Measurements from ENCODE around the gene SLC40A1. TPM values are rescaled to one million over a fixed set of nuclear protein-coding genes. Genes with fewer than 3 reads are reported as not detected.

SLC40A1 gene
- total and polyA plus RNA-seq, 7 donors, result 34.9 to 280 (median 52.1) TPM

DNA sequence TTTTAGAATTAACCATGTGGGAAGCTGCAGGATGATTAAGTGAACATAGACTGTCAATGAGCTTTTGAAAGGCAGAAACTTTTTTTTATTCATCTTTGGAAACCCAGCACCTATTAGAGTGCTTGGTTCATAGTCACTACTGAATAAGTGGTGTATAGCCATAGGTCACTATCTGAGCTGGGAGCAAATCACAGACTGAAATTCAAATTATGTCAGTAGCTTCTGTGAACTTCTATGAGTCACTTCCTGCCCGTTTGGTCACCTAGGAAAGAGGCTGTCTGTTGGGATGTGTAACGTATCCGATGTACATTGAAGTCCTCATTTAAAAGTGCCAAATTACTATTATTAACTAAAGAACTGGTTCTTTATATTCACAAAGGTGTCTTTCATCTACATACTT is 20.5 kb upstream of the SLC40A1 start:
- no peaks in the 10 kb centered on the region for H3K36me3 ChIP-seq
- no peak for DNase-seq
- no peaks in the 10 kb centered on the region for H3K4me1 ChIP-seq
- intact Hi-C loops (cut with DNase I), result no loop called here
- H3K9me3 ChIP-seq, result no peaks in the 10 kb centered on the region
- H3K27ac ChIP-seq, result no peak overlapping the region
- TF ChIP-seq, protein P1, sequence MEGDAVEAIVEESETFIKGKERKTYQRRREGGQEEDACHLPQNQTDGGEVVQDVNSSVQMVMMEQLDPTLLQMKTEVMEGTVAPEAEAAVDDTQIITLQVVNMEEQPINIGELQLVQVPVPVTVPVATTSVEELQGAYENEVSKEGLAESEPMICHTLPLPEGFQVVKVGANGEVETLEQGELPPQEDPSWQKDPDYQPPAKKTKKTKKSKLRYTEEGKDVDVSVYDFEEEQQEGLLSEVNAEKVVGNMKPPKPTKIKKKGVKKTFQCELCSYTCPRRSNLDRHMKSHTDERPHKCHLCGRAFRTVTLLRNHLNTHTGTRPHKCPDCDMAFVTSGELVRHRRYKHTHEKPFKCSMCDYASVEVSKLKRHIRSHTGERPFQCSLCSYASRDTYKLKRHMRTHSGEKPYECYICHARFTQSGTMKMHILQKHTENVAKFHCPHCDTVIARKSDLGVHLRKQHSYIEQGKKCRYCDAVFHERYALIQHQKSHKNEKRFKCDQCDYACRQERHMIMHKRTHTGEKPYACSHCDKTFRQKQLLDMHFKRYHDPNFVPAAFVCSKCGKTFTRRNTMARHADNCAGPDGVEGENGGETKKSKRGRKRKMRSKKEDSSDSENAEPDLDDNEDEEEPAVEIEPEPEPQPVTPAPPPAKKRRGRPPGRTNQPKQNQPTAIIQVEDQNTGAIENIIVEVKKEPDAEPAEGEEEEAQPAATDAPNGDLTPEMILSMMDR (IDR thresholded peaks at IDR 0.05), result no peak
- no peak for TF ChIP-seq EP300 (IDR thresholded peaks at IDR 0.05)
- no peak for TF ChIP-seq POLR2AphosphoS5 (IDR thresholded peaks at IDR 0.05)
- TF ChIP-seq POLR2A (IDR thresholded peaks at IDR 0.05), result no peak
- H3K4me3 ChIP-seq, result no peak overlapping the region
- WGBS, 2 donors, result 76 to 77% methylated on average over 3 of the region's 3 CpGs
- no peaks in the 10 kb centered on the region for H3K27me3 ChIP-seq

DNA sequence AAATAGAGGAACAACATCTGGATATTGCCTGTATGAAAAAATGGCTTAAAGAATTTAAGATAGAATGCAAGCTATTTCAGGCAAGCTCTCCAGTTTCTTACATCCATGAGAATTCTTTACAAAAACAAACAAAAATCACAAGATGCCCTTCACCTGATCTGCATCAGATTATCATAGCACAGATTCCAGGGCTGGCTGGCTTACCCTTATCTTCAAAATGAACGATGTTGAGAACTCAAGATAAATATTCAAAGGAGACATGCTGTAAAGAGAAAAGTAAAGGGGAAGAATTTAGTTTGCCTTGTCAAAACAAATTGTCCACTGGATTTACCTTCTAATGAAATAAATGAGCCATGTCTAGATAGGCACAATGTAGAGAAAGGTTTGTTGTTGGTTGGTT is 18.7 kb upstream of the SLC40A1 start:
- TF ChIP-seq EP300 (IDR thresholded peaks at IDR 0.05), result no peak
- TF ChIP-seq POLR2AphosphoS5 (IDR thresholded peaks at IDR 0.05), result no peak
- TF ChIP-seq, protein P1 (IDR thresholded peaks at IDR 0.05), result no peak
- TF ChIP-seq POLR2A (IDR thresholded peaks at IDR 0.05), result no peak
- Histone ChIP-seq H3K4me3 (no peak overlapping the region), H3K27me3 (no peaks in the 10 kb centered on the region), H3K9me3 (no peaks in the 10 kb centered on the region), H3K27ac (no peak overlapping the region), H3K4me1 (no peaks in the 10 kb centered on the region), H3K36me3 (no peaks in the 10 kb centered on the region)
- intact Hi-C loops (cut with DNase I), result no loop called here
- WGBS, 2 donors, result 20 to 60% methylated on average over 1 of the region's 1 CpG
- no peak for DNase-seq

DNA sequence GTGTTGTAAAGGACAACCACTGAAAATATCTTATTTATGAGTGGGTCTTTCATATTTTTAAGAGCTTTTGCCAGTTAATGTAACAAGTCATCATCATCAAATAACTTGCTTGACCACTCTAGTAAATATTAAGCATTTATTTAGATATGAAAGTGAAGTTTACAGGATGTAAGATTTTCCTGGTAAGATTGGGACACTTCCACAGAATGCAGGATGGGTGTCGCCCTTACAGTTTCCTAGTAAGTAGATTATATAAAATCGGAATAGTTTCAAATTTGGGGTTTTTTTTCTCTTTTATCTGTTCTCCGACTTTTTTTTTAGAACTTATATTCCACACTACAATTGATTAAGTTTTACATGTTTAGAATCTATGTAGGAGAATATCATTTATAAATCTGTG is 14.8 kb upstream of the SLC40A1 start:
- Histone ChIP-seq H3K27ac (no peak overlapping the region), H3K9me3 (no peaks in the 10 kb centered on the region), H3K27me3 (no peaks in the 10 kb centered on the region), H3K4me1 (no peaks in the 10 kb centered on the region), H3K36me3 (no peaks in the 10 kb centered on the region), H3K4me3 (no peak overlapping the region)
- no peak for DNase-seq
- WGBS, 2 donors, result 86 to 88% methylated on average over 3 of the region's 3 CpGs
- intact Hi-C loops (cut with DNase I), result no loop called here
- no peak for TF ChIP-seq EP300 (IDR thresholded peaks at IDR 0.05)
- TF ChIP-seq POLR2A (IDR thresholded peaks at IDR 0.05), result no peak
- TF ChIP-seq POLR2AphosphoS5 (IDR thresholded peaks at IDR 0.05), result no peak

DNA sequence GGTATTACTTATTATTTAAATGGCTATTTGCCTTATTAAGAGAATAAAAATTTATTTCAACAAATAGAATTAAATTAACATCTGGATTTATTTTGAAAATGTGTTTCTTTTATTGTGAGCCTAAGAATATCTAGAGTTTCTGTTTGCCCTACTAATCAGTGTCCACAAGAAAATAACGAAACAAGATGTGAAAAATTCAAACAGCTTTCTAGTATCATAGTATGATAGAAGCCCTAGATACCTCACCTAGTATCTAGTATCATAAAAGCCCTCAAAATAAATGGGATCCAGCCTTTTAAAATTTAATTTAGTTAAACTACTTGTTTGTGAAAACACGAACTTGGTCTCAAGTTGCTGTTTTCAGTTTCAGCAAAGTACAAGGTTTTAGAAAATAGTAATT is 13.7 kb upstream of the SLC40A1 start:
- intact Hi-C loops (cut with DNase I), result no loop called here
- TF ChIP-seq POLR2A (IDR thresholded peaks at IDR 0.05), result no peak
- TF ChIP-seq, protein P1 (IDR thresholded peaks at IDR 0.05), result no peak
- no peak for TF ChIP-seq POLR2AphosphoS5 (IDR thresholded peaks at IDR 0.05)
- no peak for TF ChIP-seq EP300 (IDR thresholded peaks at IDR 0.05)
- Histone ChIP-seq H3K27ac (no peak overlapping the region), H3K27me3 (no peaks in the 10 kb centered on the region), H3K4me1 (no peaks in the 10 kb centered on the region), H3K4me3 (no peak overlapping the region), H3K9me3 (no peaks in the 10 kb centered on the region), H3K36me3 (no peaks in the 10 kb centered on the region)
- WGBS, 2 donors, result 91 to 95% methylated on average over 2 of the region's 2 CpGs
- DNase-seq, result no peak

DNA sequence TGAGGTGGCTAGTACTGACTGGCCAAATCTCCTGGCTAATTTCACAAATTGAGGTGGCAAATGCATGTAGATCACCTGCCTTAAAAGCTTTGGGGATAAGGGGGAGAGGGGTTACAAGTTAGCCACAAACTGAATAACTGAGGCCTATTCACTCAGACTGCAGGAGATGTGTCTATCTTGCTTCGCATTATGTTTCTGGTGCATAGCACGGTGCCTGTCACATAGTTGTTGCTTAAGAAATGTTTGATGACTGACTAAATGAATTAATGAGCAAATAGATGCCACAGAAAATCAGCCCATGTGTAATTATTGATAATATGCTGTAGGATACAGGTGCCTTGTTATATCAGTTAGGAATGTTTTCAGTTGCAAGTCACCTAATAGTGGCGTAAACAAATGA is 12.5 kb upstream of the SLC40A1 start:
- WGBS, 2 donors, result 95 to 96% methylated on average over 3 of the region's 3 CpGs
- TF ChIP-seq POLR2AphosphoS5 (IDR thresholded peaks at IDR 0.05), result no peak
- no peak for TF ChIP-seq EP300 (IDR thresholded peaks at IDR 0.05)
- TF ChIP-seq, protein P1 (IDR thresholded peaks at IDR 0.05), result no peak
- no peak for TF ChIP-seq POLR2A (IDR thresholded peaks at IDR 0.05)

More for the DNA sequence above, 12.5 kb upstream of the SLC40A1 start:
- Histone ChIP-seq H3K4me3 (no peak overlapping the region), H3K4me1 (no peaks in the 10 kb centered on the region), H3K9me3 (no peaks in the 10 kb centered on the region), H3K36me3 (no peaks in the 10 kb centered on the region), H3K27ac (no peak overlapping the region), H3K27me3 (no peaks in the 10 kb centered on the region)
- intact Hi-C loops (cut with DNase I), result no loop called here
- no peak for DNase-seq

All from sigmoid colon (tissue), 7 donors.